ENCODE measurements around the gene YAE1.

DNA sequence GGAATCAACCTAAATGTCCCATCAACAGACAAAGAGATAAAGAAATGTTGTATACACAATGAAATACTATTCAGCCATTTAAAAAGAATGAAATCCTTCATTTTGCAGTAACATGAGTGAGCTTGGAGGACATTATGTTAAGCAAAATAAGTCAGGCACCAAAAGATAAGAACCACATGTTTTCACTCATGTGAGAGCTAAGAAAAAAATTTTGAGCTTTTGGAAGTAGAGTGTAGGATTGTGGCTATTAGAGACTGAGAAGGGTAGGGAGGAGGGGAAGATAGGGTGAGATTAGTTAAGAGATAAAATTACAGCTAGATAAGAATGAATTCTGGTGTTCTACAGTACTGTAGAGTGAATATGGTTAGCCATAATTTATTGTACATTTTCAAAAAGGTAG lies 8.3 kb upstream of the YAE1 start:
- TF ChIP-seq, protein P1, sequence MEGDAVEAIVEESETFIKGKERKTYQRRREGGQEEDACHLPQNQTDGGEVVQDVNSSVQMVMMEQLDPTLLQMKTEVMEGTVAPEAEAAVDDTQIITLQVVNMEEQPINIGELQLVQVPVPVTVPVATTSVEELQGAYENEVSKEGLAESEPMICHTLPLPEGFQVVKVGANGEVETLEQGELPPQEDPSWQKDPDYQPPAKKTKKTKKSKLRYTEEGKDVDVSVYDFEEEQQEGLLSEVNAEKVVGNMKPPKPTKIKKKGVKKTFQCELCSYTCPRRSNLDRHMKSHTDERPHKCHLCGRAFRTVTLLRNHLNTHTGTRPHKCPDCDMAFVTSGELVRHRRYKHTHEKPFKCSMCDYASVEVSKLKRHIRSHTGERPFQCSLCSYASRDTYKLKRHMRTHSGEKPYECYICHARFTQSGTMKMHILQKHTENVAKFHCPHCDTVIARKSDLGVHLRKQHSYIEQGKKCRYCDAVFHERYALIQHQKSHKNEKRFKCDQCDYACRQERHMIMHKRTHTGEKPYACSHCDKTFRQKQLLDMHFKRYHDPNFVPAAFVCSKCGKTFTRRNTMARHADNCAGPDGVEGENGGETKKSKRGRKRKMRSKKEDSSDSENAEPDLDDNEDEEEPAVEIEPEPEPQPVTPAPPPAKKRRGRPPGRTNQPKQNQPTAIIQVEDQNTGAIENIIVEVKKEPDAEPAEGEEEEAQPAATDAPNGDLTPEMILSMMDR (IDR thresholded peaks at IDR 0.05; ENCODE audit: borderline replicate concordance, extremely low read depth, low read length, poor library complexity, severe bottlenecking): no peak
- no peak for TF ChIP-seq EZH2 (IDR thresholded peaks at IDR 0.05; ENCODE audit: borderline replicate concordance, low read depth, low read length, severe bottlenecking)

Measured in DND-41 (cell line).